GM18870 (cell line): ENCODE data around the gene ZNF629.

ENCODE experiments used
- ATAC-seq: cut with Tn5 transposase; IDR thresholded peaks from one replicate; pipeline ENCODE4 v1.9.1; 2021; ENCODE audit warnings: moderate library complexity; ENCODE audit not compliant: unreplicated experiment

Gene ZNF629

GRCh38 chr16:30767767-30768465 lies 19.1 kb downstream of the ZNF629 start:
- ATAC-seq: no peak

GRCh38 chr16:30766933-30767284 lies 20.1 kb downstream of the ZNF629 start:
- no peak for ATAC-seq

- no peak for ATAC-seq
Measured at GRCh38 chr16:30766206-30766932, 20.6 kb downstream of the ZNF629 start.

- no peak for ATAC-seq
Measured at GRCh38 chr16:30764816-30765465, 22.1 kb downstream of the ZNF629 start.

GRCh38 chr16:30764086-30764485 lies 22.9 kb downstream of the ZNF629 start:
- ATAC-seq: no peak

GRCh38 chr16:30762991-30763725 lies 23.8 kb downstream of the ZNF629 start:
- no peak for ATAC-seq

GRCh38 chr16:30761928-30762902 lies 24.8 kb downstream of the ZNF629 start, which contains the start of the genes CFAP119 and RNF40:
Gene CFAP119, minus strand, starts transcription at chr16:30762062. Its CDS starts 314 bp downstream, at chr16:30761748.
Gene RNF40, plus strand, starts transcription at chr16:30762322. Its CDS starts 224 bp downstream, at chr16:30762546.
- ATAC-seq: peak; percentile 92

- peak; percentile 3 for ATAC-seq
Measured at GRCh38 chr16:30761427-30761927, 25.5 kb downstream of the ZNF629 start.

GRCh38 chr16:30760577-30761426 lies 26.2 kb downstream of the ZNF629 start:
- ATAC-seq: no peak

- ATAC-seq: no peak
Measured at GRCh38 chr16:30760001-30760559, 26.9 kb downstream of the ZNF629 start.

GRCh38 chr16:30758988-30759491 lies 28.0 kb downstream of the ZNF629 start:
- ATAC-seq: no peak

GRCh38 chr16:30757316-30757715 lies 29.7 kb downstream of the ZNF629 start:
- ATAC-seq: no peak

- ATAC-seq: no peak
Measured at GRCh38 chr16:30756781-30757100, 30.3 kb downstream of the ZNF629 start.

GRCh38 chr16:30755955-30756780 lies 30.8 kb downstream of the ZNF629 start:
- ATAC-seq: no peak

- ATAC-seq: no peak
Measured at GRCh38 chr16:30753596-30753995, 33.4 kb downstream of the ZNF629 start.

- no peak for ATAC-seq
Measured at GRCh38 chr16:30750876-30751465, 36.0 kb downstream of the ZNF629 start.

- no peak for ATAC-seq
Measured at GRCh38 chr16:30750201-30750600, 36.8 kb downstream of the ZNF629 start.
